ENCODE results near the gene ERG28. TPM values are rescaled to one million over a fixed set of nuclear protein-coding genes. Genes with fewer than 3 reads are reported as not detected.

The ERG28 gene
- total RNA-seq, 1 donor = 8.7 TPM

DNA sequence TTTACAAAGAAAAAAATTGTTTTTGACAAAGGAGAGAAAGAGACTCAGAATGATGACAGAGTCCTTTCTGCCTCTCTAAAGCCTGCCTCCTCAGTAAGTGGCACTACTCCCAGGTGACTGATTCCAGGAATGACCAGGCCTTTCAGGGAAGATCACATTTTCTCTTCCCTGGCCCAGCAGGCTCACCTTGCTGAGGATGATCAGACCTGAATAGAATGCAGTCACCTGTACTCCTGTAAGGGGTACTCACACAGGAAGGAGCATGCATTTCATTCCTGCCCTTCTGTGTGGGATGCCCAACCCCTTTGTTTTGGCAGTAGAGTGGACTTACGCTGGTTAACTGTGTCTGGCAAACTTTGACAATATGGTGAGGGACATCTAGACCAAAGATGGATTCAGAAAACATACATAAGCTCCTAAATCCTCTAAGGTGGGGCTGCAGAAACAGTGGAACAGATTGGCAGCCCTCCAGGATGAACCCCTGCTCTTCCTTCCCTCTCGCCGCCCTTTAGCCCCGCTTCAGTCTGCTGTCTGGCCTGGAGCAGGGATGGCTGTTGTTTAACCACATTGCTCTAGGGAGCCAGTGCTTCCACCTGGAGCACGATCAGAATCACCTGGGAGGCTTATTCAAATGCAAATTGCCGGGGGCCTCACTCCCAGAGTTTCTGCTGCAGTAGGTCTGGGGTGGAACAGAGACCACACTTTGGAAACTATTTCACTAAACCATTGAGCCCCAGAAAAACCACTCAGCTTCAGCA lies 29.8 kb downstream of the ERG28 start:
- no peak overlapping the region for H3K4me3 ChIP-seq (ENCODE audit: low read depth, low read length)
- TF ChIP-seq, protein P1, sequence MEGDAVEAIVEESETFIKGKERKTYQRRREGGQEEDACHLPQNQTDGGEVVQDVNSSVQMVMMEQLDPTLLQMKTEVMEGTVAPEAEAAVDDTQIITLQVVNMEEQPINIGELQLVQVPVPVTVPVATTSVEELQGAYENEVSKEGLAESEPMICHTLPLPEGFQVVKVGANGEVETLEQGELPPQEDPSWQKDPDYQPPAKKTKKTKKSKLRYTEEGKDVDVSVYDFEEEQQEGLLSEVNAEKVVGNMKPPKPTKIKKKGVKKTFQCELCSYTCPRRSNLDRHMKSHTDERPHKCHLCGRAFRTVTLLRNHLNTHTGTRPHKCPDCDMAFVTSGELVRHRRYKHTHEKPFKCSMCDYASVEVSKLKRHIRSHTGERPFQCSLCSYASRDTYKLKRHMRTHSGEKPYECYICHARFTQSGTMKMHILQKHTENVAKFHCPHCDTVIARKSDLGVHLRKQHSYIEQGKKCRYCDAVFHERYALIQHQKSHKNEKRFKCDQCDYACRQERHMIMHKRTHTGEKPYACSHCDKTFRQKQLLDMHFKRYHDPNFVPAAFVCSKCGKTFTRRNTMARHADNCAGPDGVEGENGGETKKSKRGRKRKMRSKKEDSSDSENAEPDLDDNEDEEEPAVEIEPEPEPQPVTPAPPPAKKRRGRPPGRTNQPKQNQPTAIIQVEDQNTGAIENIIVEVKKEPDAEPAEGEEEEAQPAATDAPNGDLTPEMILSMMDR (IDR thresholded peaks at IDR 0.05; ENCODE audit: insufficient read depth, low read length) = no peak
- DNase-seq (ENCODE audit: low read depth) = no peak

DNA sequence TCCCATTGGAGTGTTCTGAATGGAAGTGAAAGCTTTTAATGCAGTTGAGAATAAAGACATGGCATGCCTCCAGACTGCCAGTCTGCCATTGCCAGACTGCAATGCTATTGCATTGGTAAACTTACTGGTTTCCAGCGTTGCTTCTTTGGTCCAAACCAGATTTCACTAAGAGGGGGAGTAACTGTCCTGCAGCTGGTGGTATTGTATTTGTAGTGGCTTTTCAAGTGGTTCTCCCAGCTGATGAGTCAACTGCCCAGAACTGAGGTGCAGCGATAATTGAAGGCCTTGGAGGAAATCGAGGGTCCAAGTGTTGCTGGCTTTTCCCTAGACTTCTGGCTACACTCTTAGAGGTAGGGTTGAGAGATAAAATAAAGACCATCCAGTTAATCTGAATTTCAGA lies 31.9 kb downstream of the ERG28 start:
- TF ChIP-seq, protein P1 (IDR thresholded peaks at IDR 0.05; ENCODE audit: insufficient read depth, low read length) = no peak
- DNase-seq (ENCODE audit: low read depth) = no peak
- H3K4me3 ChIP-seq (ENCODE audit: low read depth, low read length) = no peak overlapping the region

DNA sequence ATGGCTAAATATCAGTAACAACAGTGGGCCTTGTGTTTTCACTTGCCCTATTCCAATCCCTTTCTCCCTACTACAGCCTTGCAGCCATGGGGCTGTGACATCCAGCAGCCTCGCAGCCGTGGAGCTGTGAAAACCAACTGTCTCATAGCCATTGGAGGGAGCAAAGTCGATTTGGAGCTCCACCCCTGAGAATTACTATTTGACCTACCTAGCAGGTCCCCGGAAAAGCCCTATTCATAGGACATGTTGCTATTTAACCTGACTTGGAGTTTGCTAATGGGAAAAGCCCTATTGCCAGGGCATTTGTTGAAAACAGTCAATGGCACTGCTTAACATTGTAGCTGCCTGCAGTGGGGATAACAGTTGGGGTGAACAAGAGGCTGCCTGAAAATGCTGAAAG lies 33.3 kb downstream of the ERG28 start:
- no peak overlapping the region for H3K4me3 ChIP-seq (ENCODE audit: low read depth, low read length)
- no peak for DNase-seq (ENCODE audit: low read depth)
- TF ChIP-seq, protein P1 (IDR thresholded peaks at IDR 0.05; ENCODE audit: insufficient read depth, low read length) = no peak

DNA sequence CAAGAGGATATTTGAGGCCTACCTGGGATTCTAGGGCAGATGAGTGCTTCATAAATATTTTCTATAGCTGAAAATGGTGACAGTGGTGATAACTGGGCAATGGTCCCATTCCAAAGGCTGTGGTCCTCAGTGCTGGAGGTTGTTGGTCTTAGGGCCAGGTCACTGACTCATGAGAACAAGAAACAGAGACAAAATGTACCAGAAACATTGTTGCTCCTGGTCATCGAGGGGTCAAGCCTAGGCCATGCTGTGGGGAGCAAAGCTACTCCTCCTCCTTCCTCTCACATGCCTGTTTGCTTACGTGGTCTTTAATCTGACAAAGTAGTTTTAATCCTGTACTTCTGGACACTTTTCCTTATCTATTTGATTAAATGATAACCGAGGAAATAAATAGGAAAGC lies 33.8 kb downstream of the ERG28 start:
- no peak overlapping the region for H3K4me3 ChIP-seq (ENCODE audit: low read depth, low read length)
- DNase-seq (ENCODE audit: low read depth) = no peak
- TF ChIP-seq, protein P1 (IDR thresholded peaks at IDR 0.05; ENCODE audit: insufficient read depth, low read length) = no peak

DNA sequence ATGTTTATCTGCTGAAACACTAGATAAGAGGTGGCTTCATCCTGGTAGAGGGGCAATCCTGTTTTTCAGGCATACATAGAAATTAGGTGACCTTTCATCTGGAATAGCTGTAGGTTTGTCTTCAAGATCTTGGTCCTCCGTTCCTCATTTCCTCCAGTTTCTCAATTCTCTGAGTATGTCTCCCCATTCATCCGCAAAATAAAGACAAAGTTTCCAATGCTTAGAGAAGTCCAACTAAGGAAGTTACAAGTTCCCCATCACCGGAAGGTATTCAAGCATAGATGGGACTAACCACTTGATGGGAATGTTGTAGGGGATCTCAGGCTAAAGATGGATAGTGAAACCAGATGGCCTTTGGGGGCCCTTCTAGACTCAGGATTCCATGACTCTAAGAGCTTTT lies 34.3 kb downstream of the ERG28 start:
- TF ChIP-seq, protein P1 (IDR thresholded peaks at IDR 0.05; ENCODE audit: insufficient read depth, low read length) = no peak
- no peak overlapping the region for H3K4me3 ChIP-seq (ENCODE audit: low read depth, low read length)
- no peak for DNase-seq (ENCODE audit: low read depth)

DNA sequence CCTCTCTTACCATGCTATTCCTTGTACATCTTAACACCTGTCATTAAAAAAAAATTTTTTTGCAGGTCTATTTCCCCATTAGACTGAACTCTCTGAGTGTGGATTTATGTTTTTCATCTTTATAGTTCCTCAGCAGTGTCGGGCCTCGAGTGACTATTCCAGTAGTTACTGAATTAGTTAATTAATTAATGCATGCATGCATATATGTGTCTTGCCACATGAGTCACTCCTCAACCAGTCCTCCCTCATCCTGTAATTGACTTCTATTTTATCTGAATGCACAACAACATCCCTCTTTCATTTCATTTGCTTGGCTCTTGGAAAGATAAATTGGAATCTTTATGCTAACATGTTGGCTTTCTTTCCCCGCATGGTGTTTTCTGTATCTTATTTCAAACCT lies 35.6 kb downstream of the ERG28 start:
- no peak for DNase-seq (ENCODE audit: low read depth)
- TF ChIP-seq, protein P1 (IDR thresholded peaks at IDR 0.05; ENCODE audit: insufficient read depth, low read length) = no peak
- H3K4me3 ChIP-seq (ENCODE audit: low read depth, low read length) = no peak overlapping the region

DNA sequence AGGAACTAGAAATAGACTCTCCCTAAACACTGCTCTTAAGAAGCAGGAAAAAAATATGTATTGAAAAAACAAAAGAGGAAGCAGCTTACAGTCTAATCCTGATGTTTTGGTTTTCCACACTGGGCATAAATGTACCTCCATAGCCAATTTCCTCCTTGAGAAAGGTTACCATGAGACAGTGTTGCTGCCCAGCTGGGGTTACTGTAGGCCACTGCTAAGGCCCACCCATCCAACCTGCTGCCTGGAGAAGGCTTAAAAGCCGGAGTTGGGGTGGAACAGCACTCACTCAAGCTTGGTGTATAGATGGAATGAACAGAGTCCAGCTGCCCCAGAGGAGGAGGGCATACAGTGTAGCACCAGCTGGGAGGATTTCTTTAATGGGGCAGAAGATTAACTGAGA lies 41.1 kb downstream of the ERG28 start:
- no peak for DNase-seq (ENCODE audit: low read depth)
- TF ChIP-seq, protein P1 (IDR thresholded peaks at IDR 0.05; ENCODE audit: insufficient read depth, low read length) = no peak
- no peak overlapping the region for H3K4me3 ChIP-seq (ENCODE audit: low read depth, low read length)
